Fibroblast of skin of right biceps (primary cell): Measurements from ENCODE around the gene LHFPL3.

Experiments
- DNase-seq: peaks from one replicate; pipeline ENCODE4 v3.0.0-alpha.2; 2013

LHFPL3 gene

DNA sequence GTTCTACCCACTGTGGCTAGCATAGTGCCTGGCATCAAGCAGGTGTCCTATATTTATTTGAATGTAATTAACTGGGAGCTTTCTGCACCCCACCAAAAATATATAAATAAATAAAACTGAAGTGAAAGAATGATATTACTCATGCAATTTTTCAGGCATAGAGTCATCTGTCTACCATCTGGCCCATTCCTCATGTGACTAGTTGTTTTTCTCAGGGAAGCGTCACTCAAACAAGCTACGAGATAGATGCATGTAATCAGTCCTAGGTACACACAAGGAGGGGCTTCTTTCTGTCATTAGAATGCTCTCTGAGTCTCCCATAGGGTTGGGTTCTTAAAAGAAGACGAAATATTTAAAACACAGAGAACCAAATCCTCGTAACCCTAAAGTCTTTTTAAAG, 430.1 kb downstream of the LHFPL3 start:
- no peak for DNase-seq

DNA sequence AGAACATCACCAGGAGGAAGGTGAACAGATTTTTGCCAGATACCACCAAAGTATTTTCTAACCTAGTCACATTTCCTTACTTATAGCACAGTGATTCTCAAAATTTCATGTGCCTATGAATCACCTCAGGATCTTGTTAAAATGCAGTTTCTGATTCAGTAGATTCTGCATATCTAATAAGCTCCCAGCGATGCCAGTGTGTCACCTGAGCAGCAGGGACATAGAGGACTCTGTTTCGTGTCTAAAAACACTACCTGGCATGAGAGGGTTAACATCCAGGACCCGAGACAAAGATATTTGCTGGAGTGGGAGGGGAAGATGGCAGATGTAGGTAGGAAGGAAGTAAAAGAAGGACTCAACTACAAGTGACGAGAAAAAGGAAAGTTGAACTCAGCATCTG, 433.5 kb downstream of the LHFPL3 start:
- DNase-seq = no peak

DNA sequence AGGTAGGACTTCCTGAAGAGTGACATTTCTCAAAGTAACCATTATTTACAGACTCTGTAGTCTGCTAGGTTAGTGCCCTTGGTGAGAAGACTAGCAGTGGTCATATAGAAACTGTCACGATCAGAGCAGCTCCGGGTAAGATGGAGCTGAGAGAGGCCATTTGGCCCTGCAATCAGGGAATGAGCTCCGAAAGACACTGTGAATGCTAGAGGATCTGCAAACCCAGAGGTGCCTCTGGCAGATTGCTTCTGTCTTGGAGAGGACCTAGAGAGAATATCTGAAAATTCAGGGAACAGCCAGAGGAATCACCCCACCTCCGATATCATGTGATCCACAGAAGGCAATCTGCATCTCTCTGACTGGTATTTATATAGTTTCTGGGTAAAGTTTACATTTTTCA, 438.7 kb downstream of the LHFPL3 start:
- no peak for DNase-seq

- no peak for DNase-seq
These were observed 439.6 kb downstream of the LHFPL3 start for GRCh38 chr7:104767826-104768536.

- DNase-seq = no peak
These were observed 444.3 kb downstream of the LHFPL3 start for GRCh38 chr7:104772405-104773345.

GRCh38 chr7:104773796-104774195, 445.4 kb downstream of the LHFPL3 start:
- DNase-seq = no peak

- DNase-seq = no peak
These were observed 447.1 kb downstream of the LHFPL3 start for GRCh38 chr7:104775531-104775930.

DNA sequence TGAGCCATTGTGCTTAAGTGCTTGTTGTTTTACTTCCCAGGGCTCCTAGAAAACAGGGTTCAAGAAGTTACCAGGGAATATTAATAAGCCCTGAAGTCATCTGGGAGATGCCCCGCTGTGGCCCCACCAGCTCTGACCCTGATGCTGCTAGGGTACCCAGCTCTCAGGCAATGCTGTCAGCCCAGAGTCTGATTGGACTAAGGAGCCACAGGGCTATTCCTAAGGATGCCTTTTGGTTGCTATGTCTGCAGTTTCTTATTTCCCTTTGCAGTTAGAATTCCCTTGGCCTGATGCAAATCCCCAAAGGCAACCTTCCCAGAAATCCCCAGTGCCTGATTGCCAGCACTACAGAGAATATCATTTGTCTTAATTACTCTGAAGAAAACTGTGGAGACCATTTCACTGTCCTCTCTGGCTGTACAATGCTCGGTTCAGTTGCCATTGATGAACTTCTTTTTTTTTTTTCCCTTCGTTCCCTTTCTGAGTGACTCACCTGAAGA, 448.9 kb downstream of the LHFPL3 start:
- DNase-seq = no peak

- DNase-seq = no peak
These were observed 451.5 kb downstream of the LHFPL3 start for GRCh38 chr7:104779888-104780287.

DNA sequence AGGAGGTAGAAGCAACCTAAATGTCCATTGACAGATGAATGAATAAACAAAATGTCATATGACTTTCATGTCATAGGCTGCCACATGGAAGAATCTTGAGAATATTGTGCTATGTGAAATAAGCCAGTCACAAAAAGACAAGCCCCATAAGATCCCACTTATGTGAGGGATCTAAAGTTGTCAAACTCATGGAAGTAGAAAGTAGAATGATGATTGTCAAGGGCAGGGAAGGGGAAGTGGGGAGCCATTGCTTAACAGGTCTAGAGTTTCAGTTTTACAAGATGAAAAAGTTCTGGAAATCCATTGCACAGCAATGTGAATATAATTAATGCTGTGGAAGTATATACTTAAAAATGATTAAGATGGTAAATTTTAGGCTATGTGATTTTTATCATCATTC, 456.3 kb downstream of the LHFPL3 start:
- DNase-seq = no peak

DNA sequence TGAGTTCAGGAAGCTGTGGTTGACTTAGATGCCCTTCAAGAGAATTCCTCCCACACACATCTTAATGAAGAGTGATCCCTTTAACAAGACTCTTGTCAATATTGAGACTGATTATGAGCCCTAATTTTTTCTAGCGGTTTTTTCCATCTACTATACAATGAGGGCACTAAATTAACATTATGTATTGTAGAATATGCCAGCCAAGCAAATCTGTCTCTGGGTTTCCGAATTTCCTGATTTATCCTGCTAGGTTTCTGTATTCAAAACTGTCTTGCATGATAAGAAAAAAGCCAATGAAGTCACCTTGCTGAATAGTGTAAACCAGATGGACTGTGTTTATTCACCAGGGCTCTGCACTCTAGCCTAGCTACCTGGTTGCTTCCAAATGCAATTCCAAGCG, 461.4 kb downstream of the LHFPL3 start:
- DNase-seq = no peak

DNA sequence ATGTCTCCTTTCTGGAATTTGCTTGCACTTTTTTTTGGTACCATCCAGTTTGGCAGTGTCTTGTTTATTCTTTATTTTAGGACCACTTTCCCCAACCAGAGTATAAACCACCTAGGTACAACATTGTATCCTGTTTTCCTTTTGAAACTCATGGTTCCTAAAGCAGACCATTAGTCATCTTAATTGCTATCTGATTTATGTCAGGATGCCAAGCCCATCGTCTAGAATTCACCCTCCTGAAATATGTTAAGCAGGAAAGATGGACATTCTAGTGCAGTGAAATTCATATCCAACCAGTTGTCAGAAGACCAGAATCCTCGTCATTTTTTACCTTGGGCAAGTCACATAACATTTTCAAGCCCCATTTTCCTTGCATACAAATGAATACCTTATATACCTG, 462.0 kb downstream of the LHFPL3 start:
- no peak for DNase-seq

DNA sequence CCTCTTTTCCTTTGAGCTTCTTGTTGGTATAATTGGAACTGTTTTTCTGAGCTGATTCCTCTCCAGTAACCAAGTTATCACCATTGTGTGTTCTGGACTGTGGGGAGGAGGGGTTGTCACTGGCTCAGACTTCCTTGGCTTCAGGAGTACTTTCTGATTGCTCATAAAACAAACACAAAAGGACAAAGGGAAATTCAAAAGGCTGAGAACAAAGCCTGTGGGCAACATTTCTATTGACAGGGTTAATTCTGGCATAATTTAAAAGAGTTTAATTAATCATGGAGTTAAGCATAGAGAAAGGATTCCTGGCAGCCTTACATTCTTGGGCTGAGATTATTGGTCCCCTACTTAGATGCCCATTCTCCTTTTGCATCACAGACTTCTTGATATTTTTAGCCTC, 462.7 kb downstream of the LHFPL3 start:
- no peak for DNase-seq

DNA sequence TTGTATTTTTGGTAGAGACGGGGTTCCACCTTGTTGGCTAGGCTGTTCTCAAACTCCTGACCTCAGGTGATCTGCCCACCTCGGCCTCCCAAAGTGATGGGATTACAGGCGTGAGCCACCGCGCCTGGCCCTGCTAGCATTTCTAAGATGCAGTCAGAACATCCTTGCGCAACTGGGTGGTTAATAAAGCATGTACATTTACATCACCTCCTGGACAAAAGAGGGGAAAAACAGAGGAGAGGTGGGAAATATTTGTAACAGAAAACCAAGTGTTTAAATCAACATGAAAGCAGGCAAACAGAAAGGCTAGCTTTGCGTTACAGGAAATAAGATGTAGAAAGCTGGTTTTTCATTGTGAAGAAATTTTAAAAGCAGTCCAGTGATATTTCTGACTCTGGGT, 464.7 kb downstream of the LHFPL3 start:
- no peak for DNase-seq

DNA sequence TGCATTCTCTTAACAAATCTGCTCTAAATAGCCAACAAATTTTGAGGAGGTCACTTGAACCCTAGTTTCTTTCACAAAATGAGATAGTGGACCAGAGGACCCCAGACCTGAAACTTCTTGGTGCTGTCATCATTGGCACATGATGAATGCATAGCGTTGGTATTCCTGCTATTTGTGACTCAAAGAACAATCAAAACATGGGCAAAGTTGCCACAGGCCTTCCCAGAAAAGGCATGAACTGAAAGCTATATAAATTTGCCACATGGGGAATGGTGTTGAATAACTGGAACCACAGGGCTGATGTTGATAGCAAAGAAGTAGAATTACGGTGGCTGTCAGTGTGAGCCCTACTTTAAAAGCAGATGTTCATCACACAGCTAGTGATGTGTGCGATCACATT, 465.8 kb downstream of the LHFPL3 start:
- no peak for DNase-seq

DNA sequence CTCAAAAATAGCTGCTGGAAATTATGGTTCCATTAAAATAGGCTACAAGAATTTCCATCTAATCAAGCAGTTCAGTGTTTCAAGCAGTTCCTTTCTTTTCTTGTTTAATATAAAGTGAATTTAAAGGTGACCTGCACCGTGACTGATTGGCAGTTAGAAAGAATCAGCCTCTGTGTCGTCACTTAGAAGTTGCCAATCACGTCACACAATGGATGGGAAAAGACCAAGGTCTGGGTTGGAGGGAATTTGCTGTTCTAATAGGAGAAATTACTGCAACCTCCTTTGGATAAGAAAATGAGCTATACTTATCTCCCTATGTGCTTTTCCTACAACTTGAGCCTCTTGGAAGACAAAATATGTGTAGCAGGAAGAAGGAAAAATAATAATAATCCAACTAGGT, 466.2 kb downstream of the LHFPL3 start:
- no peak for DNase-seq

DNA sequence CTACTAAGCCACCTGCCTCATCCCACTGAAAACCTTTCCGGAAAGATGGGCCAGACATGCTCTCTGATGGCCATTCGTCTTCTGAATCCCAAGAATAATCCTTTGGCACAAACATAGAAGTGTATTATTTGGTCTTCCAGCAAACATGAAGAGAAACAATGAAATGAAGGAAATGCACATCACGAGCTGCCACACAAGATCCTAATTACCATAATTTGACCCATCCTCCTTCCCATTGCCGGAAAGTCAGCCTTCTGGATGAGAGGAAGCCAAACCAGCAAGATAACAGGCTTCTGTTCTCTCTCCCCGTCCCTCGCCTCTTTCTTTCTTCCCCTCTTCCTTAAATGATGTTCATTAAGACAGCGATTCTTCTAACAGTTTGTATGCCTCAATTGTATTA, 466.7 kb downstream of the LHFPL3 start:
- DNase-seq = no peak

GRCh38 chr7:104795616-104796398, 467.4 kb downstream of the LHFPL3 start:
- DNase-seq = no peak

- DNase-seq = no peak
These were observed 471.9 kb downstream of the LHFPL3 start for GRCh38 chr7:104800307-104800706.

DNA sequence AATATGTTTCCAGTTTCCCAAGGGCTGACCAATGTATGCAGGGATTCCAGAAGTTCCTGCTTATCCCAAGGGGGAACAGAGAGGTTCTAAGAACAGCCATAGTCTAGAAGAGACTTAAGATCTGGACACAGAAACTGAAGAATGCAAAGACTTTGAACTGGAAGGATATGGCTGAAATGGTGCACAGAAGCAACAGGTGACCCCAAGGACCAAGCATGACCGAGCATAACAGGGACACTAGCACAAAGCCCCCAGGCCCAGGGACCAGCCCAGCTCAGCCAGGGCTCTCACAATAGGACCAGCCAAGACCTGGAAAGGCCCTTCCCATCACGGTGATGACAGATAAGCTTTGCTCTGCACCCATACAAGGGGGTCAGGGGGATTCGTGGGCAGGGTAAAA, 472.6 kb downstream of the LHFPL3 start:
- DNase-seq = no peak

GRCh38 chr7:104803931-104804330, 475.5 kb downstream of the LHFPL3 start:
- no peak for DNase-seq

DNA sequence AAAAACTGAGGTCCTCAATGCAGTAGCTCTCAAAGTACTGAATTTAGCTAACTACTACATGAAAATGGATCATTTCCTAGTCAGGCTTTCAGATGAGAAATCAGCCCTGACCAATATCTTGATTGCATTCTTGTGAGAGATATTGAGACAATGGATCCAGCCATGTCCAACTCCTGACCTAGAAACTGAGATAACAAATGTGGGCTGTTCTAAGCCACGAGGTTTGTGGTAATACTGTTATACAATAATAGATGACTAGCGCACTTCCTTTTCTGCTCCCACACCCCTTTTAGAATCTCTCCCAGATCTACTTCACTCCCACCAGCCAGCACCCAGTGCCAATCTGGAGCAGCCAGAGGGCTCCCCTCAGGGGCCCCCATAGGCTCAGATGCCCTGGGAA, 476.3 kb downstream of the LHFPL3 start:
- DNase-seq = no peak
